GM11168 (cell line): Measurements from ENCODE around the gene CDKN2B-AS1.
"Not testable (repeated sequence)": the region's sequence is repeated elsewhere in the genome, so short reads cannot be mapped to it uniquely, and the experiment has no call there.

Experiments
- in situ Hi-C: fragments of 300-500 bp; cut with MboI; formaldehyde crosslinking; loops from one replicate; pipeline ENCODE4 v1.12.0; 2022; ENCODE audit warnings: low sequenced_read_pairs; ENCODE audit not compliant: unreplicated experiment

The CDKN2B-AS1 gene

DNA sequence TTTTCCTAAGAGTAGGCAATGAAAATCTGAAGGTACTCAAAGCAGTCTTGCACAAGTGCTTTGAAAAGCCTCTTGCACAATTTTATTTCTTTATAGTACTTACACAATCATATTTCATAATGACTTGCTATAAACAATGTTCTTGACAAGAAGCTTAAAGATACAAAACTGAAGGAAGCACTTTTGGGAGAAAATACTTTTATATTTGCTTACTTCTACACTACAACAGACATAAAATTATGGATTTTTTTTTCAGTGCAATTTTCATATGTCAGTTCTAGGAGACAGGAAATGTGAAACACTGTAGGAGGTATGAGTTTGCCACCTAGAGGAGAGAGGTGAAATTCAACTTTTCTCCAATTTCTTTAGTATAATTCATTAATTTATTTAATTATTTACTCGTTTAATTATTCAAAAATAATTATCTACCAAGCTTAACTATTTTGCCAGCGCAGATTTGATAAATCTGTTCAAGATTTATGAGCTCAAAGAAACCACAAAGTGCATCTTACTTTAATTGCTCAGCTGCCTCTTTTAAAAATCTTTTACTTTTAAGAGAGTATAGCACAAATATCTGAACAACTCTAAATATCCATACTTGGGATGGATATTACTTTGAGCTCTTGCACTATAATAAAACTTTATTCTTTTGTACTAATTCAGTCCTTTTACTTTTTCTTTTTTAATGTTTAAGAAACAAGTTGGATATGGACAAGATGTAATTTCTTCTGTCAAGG lies 43.5 kb downstream of the CDKN2B-AS1 start:
- in situ Hi-C loops: loop anchor here (10.0 kb wide), 1 partner anchor 73 kb away; no protein-coding TSS in a partner anchor

DNA sequence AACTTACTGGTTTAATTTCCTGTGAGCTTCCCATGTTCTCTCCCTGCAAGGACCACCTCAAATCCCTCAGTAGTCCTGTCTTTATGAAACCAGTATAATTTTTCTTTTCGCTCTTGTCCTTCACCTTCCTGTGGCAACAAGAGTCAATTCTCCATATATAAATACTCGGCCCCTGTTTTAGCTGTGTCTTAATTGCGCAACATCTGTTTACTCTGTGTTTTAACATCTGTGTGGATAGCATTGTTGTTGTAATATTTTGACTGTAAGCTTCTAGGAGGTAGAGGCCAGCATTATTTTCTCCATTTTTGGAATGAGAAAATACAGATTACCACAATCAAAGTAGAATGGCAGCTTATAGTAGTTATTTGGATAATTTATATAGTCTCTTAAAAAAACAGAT lies 44.7 kb downstream of the CDKN2B-AS1 start:
- in situ Hi-C loops: loop anchor here (10.0 kb wide), 1 partner anchor 74 kb away; no protein-coding TSS in a partner anchor

DNA sequence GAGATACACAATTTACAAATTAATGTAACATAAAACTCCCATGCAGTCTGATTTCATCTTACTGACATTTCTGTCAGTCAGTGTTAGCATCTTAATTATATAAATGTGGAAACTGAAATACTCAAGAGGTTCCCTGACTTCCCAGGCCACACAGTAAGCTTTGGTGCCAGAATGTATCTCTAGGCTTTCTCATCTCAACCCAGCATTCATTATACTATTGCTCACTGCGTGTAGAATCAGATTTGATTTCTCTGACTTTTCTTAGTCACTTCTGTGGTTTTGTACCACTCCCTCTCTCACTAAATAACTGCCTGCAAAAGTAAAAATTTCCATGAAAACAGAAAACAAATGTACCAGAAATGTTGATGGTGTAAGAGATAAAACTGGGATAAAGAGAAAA lies 46.2 kb downstream of the CDKN2B-AS1 start:
- in situ Hi-C loops: no loop called here

DNA sequence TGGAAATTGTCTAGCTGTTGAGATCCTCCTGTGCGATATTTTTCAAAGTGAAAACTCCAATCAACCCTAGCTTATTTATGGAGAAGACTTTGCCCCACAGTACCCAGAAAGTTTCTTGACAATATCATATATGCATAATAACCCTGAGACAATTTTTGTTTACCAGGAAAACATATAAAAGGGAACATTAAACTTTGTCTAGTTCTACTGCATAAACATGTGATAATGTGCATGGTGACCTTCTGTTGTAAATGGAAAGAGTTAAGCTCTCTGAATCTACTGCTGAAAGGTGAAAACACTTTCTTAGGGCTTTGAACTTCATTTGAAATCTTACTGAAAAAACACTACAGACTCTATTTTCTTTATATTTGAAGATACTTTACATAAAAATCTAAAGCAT lies 46.8 kb downstream of the CDKN2B-AS1 start:
- in situ Hi-C loops: no loop called here

DNA sequence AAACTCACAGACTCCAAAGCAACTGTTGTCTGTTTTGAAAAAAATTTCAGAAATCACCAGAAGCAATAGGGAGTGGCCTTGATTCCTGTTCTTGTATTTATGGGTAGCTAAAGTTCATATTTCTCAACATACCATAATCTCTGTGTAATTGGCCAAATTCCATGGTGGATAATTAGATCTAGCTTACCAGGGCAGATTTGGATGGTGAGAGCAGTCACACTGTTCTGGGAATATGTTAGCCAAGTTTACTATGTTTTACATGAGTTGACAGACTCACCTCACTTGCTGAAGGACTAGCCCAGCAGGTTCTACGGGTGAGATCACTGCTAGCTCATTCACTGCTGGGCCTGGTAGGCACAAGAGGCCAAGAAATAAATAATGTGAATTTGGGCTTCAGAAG lies 47.2 kb downstream of the CDKN2B-AS1 start:
- in situ Hi-C loops: no loop called here

DNA sequence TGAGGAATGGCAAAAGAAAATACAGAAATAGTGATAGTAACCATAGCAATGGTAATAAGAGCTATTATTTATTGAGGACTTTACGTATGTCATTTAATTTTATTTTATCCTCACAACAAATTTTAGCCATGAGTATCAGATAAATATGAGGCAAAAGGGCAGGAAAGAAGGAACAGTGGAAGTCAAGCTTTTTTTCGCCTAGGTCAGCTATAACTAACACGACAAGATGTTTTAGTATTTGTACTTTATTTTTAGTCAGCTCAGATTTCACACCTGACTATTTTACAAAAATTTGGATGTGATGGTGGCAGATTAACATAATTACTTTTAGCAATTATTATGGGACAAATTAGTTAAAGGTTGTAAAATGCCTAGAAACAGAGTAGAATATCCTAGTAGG lies 49.3 kb downstream of the CDKN2B-AS1 start:
- in situ Hi-C loops: no loop called here

DNA sequence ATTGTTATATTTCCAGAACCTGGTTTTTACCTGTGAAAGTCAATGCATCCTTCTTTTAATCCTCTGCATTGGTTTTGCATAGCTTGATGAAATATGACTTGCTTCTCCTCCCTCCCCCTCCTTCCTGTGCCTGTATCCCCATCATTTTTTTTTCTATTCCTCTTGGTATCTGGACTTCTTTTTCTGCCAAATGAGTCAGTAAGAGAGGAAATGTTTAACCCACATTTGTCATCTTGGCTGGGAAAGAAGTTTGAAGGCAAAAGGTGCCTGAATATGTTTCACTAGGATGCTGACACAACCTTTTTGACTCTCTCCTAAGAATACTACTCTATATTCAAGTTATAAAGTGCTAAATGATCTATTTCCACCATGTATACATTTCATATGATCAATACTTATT lies 50.0 kb downstream of the CDKN2B-AS1 start:
- in situ Hi-C loops: no loop called here

DNA sequence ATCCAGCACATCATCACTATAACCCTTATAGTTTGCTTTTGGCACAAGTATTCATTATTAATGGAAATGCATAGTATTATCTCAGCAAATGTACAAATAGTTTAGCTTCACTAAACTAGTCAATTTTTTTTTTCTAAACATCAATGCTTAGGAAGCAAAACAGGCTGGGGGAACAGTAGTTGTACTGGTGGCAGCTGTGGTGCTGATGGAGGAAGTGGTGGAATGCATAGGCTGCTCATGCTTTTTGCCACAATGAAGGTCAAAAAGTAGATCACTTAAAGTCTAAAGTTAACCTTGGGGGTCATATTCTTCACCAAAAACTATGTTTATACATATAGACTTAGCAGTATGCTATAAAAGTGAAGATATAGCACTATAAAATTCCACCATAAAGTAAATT lies 50.8 kb downstream of the CDKN2B-AS1 start:
- in situ Hi-C loops: no loop called here

DNA sequence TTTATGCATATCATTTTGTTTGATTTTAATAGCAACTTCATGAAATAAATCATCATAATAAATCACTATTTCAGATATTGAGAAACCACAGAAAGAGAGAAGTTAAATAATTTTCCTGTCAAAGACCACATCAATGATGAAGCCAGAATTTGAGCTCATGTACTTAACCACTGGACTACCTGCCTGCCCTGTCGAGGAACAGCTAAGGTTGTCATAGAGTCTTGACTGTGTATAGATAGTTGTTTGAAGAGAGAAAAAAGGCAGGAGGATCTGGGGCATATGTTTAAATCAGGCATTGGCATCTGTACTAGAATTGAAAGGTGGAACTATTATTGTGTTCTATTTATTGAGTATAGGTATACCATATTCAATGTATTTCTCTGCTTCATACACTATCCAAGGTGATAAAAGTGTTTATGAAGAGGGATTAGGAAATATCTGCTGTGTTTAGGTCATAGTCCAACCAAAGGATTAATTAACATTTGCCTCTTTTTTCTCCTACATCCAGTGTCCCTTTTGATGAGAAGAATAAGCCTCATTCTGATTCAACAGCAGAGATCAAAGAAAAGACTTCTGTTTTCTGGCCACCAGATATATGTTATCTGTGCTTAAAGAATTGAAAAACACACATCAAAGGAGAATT lies 51.8 kb downstream of the CDKN2B-AS1 start:
- in situ Hi-C loops: no loop called here

DNA sequence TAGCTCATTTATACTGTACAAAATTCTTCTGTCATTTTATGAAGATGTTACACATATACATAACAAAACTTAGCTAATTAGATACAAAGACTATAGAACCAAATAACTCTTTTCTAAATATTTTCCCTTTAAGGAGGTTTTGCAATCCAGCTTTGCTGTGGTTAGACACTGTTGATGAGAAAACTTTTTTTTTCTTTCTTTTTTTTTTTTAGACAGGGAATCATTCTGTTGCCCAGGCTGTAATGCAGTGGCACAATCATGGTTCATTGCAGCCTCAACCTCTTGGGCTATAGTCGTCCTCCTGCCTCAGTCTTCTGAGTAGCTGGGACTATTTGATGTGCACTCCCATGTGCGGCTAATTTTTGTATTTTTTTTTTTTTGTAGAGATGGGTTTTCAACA lies 53.0 kb downstream of the CDKN2B-AS1 start:
- in situ Hi-C loops: no loop called here

DNA sequence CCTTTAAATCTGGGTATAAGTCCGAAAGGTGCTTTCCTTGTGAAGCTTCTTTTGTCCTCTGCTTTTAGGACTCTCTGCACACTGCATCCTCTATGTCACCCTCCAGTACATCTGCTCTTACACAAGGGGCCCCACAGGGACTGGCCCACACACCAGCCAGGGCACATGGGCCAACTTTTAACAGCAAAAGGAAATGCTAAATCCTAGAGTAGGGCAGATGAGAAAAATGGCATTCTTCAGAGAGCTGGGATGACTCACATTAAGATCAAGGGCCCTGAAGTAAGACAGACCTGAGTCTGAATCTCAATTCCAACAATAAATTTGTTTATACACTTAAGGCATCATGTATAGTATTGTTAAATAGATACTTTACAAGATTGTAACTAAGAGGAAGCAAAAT lies 54.8 kb downstream of the CDKN2B-AS1 start:
- in situ Hi-C loops: no loop called here

DNA sequence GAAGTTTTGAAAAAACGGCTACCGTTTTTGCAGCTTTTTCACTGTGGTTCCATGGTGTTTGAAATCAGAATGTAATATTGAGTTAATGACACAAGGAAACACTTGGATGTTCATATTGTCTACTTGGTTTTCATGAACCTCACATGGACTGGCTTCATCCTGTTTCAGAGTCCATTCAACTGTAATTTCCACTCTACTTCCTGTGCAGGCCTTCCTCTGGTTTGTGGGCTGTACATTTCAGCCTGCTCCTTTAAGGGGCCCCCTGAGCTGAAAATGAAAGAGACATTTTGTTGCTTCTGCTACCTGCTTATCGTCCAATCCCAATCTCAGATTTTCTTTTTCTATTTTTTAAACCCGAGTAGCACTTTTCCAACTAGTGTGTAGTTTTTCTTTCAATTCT lies 56.3 kb downstream of the CDKN2B-AS1 start:
- in situ Hi-C loops: no loop called here

DNA sequence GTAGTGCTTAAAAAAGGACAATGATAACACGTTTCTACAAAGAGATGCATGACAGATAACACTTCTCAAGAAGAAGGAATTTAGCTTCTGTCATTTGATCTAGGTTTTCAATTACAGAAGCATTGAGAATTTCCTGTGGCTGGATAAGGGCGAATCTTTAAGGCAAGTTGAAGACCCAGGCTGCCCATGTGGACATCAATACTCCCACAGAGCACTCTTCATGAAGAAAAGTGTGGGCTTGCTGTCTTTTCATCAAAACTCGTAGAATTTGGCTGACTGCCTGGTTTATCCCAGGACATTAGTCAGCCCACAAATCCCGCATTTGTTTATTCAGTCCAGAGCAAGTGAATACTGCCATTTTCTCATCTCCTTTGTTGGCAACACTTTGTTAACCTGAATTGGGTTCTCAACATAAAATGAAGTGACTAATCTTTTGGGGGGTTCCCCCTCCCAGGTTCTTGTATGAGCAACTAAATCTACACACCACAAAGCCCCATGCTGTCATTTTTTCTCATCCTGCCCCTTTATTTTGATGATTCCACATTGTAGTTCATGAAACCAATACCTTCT lies 57.9 kb downstream of the CDKN2B-AS1 start:
- in situ Hi-C loops: no loop called here

DNA sequence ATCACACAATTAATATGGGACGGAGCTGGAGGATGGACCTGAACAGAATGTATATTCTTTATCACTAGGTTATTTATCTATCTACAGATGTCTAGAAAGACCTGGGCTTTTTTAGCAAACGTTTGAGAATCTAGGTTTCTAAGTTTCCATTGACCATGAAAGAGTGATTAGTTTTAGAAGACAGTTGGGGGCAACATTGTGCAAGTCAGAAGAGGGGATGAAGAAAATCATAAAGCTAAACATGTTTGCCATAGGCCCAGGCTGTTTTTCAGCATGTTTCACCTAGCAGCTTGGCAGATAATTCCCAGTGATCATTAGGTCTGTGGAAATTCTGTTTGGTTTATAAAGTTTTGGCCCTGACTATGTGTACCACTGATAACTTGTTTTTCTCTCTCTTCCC lies 58.6 kb downstream of the CDKN2B-AS1 start:
- in situ Hi-C loops: no loop called here

DNA sequence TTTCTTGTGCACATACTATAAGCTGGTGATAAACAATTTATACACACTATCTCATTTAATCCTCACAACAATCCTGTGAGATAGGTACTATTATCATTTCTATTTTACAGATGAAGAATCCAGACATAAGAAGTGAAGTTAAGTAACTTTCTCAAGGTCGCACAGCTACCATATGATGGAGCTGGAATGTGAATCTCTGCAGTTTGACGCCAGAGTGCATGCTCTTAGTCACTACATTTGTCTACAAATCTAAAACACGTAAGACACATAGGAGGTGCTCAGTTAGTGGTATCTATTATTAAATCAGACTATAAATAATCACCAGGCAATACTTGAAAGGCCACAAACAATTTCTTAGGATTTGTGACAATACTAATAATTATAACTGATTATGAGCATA lies 59.5 kb downstream of the CDKN2B-AS1 start:
- in situ Hi-C loops: no loop called here

DNA sequence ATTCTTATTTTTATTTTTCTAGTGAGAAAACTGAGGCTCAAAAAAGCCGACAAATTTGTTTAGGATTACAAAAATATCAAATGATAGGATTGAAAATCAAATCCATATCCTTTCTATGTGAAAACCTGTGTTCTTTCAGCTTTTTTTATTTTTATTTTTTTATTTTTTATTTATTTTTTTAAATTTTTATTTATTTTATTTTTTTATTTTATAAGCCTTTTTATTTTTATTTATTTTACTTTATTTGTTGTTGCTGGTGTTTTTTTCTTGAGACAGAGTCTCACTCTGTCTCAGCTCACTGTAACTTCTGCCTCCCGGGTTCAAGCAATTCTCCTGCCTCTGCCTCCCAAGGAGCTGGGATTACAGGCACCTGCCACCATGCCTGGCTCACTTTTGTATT lies 59.9 kb downstream of the CDKN2B-AS1 start:
- in situ Hi-C loops: no loop called here

DNA sequence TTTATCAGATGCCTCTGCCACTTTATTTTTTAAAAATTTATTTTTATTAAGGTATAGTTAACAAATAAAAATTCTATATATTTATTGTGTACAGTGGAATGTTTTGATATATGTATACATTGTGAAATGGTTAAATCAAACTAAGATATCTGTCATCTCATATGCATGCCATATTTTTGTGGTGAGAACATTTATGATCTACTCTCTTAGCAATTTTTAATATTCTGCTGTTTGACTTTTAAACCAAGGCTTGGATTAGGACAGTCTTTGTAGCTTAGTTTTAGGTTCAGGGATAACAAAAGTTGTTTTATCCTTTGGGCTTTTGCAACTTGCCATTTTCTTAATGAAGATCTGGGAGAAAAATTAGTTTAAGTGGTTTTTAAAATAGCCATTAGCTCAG lies 60.5 kb downstream of the CDKN2B-AS1 start:
- in situ Hi-C loops: no loop called here

DNA sequence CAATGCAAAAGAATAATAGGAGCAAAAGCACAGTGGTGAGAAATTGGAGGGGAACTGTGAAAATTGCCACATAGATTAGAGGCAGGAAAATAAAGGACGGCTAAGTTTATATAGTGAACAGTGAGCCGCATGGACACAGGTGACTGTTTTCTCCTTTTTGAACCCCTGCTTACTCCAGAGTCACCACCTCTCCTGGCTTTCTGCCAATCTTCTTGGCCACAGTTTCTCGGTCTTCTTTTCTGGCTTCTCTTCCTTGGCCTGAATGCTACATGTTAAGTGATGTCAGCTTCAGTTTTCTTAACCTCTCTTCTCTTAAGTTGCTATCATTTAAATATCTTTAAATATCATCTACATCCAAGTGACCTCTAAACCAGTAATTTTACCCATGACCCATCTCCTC lies 61.8 kb downstream of the CDKN2B-AS1 start:
- in situ Hi-C loops: no loop called here

DNA sequence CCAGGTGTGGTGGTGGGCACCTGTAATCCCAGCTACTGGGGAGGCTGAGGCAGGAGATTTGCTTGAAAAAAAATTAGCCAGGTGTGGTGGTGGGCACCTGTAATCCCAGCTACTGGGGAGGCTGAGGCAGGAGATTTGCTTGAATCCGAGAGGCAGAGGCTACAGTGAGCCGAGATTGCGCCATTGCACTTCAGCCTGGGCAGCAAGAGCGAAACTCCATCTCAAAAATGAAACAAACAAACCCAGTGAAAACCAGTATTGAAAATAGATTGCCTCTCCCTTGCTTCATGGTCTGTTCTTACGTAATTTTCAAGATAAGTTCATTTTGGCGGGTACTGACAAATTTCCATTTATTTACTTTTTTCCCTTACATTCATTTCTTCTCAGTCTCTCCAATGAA lies 63.4 kb downstream of the CDKN2B-AS1 start:
- in situ Hi-C loops: not testable (repeated sequence)

DNA sequence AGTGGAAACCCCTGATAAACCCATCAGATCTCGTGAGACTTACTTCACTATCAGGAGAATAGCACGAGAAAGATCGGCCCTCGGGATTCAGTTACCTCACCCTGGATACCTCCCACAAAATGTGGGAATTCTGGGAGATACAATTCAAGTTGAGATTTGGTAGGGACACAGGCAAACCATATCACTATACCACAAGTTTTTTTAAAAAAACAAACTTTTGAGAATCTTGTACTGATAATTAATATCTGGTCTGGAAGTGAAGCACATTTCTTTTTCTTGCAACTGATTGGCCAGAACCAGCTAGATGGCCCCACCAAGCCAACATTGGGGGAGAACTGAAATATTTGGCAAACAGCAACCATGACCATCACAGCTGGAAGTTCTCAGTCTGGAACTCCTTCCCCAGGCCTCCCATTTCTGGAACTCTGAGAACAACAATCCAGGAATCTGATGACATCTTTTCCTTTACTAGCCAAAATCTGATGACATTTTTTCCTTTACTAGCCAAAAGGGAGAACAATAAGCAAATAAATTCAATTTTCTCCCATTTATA lies 66.3 kb downstream of the CDKN2B-AS1 start:
- in situ Hi-C loops: no loop called here

DNA sequence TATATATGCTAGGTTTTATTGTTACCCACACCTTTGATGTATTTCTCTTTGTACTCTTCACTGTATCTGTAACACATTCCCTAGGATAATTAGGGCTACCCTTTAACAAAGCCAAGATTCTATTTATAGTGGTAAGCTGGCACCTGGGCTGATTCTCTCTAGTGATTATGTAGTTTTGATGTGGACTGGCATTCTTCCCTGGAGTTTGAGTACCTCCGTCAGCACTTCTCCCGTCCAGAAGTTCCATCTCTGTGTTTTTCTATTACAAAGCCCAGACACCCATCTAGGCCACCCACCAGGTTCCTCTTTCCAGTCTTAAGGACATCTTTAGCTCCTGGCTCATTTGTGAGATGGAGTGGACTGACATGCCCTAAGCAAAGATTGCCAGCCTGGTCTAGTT lies 70.4 kb downstream of the CDKN2B-AS1 start:
- in situ Hi-C loops: no loop called here
